Neuron (in vitro differentiated cells): ENCODE measurements around the gene TTI1.
"Not testable (repeated sequence)": the region's sequence is repeated elsewhere in the genome, so short reads cannot be mapped to it uniquely, and the experiment has no call there.

Source experiments
- H2AFZ ChIP-seq: one replicate; pipeline ENCODE4 v1.6.1; 2013; ENCODE audit warnings: low read depth, mild to moderate bottlenecking, inconsistent platforms, low read length, moderate library complexity
- H3K27me3 ChIP-seq: one replicate; pipeline ENCODE4 v1.6.1; 2013; ENCODE audit warnings: low read length; ENCODE audit not compliant: insufficient read depth
- H3K36me3 ChIP-seq: one replicate; pipeline ENCODE4 v1.6.1; 2013; ENCODE audit warnings: low read length; ENCODE audit not compliant: insufficient read depth
- H3K4me1 ChIP-seq: one replicate; pipeline ENCODE4 v1.6.1; 2013; ENCODE audit warnings: low read length; ENCODE audit not compliant: insufficient read depth
- H3K4me3 ChIP-seq: 2 replicates; pipeline ENCODE4 v1.5.1; 2013; ENCODE audit warnings: mild to moderate bottlenecking, low read length, moderate library complexity
- H3K9me3 ChIP-seq: one replicate; pipeline ENCODE4 v1.6.1; 2013; ENCODE audit warnings: low read length

TTI1 gene

DNA sequence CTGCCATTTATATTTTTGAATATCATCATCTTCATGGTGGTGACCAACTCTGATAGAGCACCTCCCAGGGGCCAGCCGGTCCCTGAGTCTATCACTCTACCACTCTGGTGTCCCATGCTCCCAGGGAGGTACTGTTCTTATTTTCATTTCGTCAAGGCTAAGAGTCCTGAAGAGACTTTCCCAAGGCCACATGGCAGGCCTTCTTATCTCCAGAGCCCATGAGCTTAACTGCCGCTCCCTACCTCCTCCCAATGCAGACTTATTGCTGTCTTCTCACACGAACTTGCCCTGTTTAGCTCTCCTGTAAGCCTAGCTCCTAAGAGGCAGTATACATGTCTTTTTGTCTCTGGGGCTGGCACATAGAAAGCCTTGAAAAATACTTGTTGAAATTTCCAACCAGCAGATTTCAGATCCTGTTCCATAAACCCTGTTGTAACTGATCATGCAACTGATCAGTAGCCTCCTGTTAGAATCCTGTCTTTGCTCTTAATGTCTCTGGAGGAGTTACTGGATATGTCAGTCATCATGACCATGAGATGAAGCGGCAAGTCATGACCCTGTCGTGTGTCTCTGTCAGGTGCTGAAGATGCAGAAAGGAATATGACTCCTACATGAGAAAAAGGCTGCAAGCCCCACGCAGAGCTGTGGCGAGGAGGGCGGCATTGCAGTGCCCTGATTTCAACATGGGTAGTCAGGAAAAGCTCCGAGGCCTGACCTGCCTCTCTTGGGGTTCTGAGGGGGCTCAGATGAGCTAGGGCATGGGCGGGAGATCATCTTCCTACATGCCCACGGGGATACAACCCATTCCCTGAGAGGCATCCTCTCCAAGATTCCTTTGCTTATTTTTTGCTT lies 60.0 kb downstream of the TTI1 start:
- Histone ChIP-seq H3K4me1 (peaks cover 27% of the 10 kb centered on the region), H3K4me3 (no peak overlapping the region), H3K27me3 (no peaks in the 10 kb centered on the region), H3K9me3 (peaks cover 2% of the 10 kb centered on the region), H3K36me3 (no peaks in the 10 kb centered on the region), H2AFZ (no peak overlapping the region)

DNA sequence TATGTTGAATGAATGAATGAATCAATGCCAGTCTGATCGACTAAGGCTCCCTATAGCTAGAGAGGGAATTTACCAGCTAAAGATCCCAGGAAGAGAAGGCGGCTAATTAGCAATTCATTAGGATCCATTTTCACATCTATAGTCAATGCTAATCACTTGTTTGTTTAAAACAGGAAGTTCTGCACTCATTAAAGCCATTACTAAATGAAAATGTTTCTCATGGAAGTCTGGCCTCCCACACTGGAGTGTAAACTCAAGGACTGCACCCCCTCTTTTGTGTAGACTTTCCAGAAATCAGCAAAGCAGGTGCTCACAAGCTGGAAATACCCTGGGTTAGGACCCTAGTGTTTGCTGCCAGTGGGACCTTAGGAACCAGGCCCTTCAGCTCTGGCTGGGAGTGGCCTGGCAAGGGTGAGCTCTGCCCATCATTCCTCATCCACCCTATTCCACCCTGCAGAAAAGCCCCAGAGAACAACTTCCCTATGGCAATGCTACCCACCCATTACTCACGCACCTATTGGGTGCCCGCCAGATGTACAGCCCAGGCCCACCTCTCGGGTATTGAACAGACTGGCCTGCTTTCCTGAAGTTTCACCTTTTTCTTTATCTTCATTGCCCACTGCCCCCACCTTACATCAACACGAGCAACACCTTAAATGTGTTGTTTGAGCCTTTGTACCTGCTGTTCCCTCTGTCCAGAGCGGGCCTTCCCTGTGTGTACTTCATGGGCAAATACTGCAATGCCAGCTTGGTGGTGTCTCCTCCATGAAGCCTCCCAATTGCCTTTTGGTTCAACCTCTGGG lies 60.8 kb downstream of the TTI1 start:
- Histone ChIP-seq H3K4me3 (no peak overlapping the region), H3K4me1 (peaks cover 20% of the 10 kb centered on the region), H2AFZ (no peak overlapping the region), H3K9me3 (peaks cover 2% of the 10 kb centered on the region), H3K27me3 (no peaks in the 10 kb centered on the region), H3K36me3 (no peaks in the 10 kb centered on the region)

DNA sequence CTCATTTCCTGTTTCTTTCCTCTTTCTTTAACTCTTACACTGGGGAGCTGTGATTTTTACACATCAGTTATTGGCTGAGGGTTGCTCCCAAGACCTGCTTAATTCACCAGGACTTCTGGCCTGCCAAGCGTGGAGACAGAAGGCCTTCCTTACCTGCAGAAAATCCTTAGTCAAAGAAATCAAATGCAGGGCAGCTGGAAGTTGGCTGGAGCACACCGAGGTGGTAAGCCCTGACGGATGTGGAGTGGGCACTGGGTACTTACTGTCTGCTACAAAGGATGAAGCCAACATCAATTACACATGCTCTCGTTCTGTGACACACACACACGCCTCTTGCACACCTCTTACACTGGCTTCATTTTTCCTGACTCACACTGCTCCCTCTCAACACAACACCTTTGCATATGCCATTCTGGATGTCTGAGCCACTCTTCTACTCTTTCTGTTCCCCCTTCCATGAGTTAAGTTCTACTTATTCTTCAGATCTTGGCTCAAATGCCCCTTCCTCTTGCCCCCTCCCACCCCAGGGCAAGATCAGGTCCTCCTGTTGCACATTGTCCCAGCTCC lies 61.6 kb downstream of the TTI1 start:
- H3K9me3 ChIP-seq: peaks cover 2% of the 10 kb centered on the region
- no peaks in the 10 kb centered on the region for H3K36me3 ChIP-seq
- no peaks in the 10 kb centered on the region for H3K27me3 ChIP-seq
- peaks cover 14% of the 10 kb centered on the region for H3K4me1 ChIP-seq
- H2AFZ ChIP-seq: no peak overlapping the region
- H3K4me3 ChIP-seq: no peak overlapping the region

DNA sequence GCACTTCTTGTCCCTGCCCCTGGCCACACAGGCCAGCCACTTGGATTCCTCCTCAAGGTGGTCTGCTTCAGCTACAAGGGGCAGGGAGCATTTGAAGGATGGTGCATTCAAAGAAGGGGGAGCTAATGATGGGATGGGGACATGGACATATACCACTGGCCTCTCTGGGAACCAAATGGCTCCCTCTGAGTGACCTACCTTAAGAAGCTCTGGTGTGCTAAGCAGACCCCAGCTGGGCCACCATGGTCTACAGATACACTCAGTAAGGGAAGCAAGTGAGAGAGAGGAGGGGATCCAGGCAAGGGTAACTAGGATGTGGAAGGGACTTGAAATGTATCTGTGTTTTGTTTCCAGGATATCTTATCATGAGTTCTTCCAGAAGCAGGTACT lies 62.4 kb downstream of the TTI1 start:
- no peaks in the 10 kb centered on the region for H3K27me3 ChIP-seq
- H3K4me3 ChIP-seq: no peak overlapping the region
- no peaks in the 10 kb centered on the region for H3K36me3 ChIP-seq
- H3K9me3 ChIP-seq: peaks cover 2% of the 10 kb centered on the region
- H2AFZ ChIP-seq: no peak overlapping the region
- peaks cover 12% of the 10 kb centered on the region for H3K4me1 ChIP-seq

DNA sequence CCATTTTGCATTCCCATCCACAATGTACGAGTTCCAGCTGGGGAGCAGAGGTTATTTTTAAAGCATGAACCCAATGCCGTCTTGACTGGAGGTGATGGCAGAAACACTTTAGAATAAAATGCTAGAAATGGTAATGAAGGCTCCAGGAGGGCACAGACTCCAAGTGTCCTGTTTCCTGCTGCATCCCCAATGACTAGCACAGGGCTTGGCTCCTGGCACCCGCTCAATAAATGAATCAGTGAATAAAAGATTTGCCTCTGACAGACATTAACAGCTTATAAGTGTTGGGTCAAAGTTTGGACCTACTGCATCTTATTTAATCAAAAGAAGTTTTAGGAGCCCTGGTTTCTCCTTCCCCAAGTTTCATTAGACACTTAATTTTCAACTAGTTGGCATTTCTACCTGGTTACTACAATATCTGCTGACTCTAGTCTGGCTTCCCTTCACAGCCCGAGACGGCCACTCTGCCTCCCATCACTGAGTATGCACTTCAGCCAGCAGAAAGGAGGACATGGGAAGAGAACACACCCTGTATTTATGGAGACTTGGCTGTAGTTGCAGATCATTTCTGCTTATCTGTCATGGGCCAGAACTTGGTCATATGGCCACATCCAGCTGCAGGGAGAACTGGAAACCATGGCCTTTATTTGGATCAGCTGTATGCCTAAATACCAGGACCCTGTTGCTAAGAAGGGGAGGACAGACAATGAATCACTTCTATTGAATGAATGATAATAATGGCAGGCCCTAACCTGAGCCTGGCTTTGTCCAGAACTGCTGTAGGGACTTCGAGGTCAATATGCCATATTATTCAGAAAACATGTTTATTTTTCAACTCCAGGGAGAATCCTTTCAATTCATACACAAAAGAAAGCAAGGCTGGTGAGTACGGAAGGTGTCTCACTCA lies 63.1 kb downstream of the TTI1 start:
- peaks cover 12% of the 10 kb centered on the region for H3K4me1 ChIP-seq
- no peaks in the 10 kb centered on the region for H3K27me3 ChIP-seq
- H3K36me3 ChIP-seq: no peaks in the 10 kb centered on the region
- H3K4me3 ChIP-seq: no peak overlapping the region
- H2AFZ ChIP-seq: no peak overlapping the region
- peaks cover 2% of the 10 kb centered on the region for H3K9me3 ChIP-seq

DNA sequence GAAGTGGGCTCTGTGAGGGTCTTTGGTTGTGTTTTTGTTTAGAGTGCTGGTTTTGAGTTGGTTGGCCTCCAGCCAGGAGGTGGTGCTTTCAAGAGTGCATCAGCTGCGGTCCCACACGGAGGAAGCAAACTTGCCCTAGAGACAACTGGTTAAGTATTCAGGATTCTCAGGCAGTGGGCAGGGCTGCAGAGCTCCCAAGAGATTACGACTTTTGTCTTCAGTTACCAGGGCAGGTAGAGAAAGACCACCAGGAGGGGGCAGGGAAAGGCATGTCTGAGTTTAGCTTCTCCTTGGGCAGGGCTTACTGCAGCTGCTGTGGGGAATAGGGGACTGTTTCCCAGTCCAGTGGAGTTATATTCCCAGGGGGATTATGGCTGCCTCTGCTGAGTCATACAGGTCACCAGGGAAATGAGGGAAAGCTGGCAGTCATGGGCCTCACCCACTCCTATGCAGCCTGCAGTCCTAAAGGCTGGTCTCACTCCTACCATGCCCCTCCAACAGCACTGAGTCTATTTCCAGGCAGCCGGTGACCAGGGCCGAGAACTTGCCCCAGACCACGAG lies 64.3 kb downstream of the TTI1 start:
- Histone ChIP-seq H3K4me1 (peaks cover 12% of the 10 kb centered on the region), H2AFZ (no peak overlapping the region), H3K36me3 (no peaks in the 10 kb centered on the region), H3K4me3 (no peak overlapping the region), H3K27me3 (no peaks in the 10 kb centered on the region), H3K9me3 (peaks cover 2% of the 10 kb centered on the region)

DNA sequence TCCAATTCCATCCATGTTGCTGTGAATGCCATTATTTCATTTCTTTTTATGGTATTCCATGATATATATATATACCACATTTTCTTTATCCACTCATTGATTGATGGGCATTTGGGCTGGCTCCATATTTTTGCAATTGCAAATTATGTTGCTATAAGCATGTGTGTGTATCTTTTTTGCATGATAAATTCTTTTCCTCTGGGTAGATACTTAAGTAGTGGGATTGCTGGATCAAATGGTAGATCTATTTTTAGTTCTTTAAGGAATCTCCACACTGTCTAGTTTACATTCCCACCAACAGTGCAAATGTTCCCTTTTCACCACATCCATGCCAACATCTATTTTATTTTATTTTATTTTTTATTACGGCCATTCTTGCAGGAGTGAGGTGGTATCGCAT lies 69.8 kb downstream of the TTI1 start:
- H3K4me1 ChIP-seq, H2AFZ ChIP-seq, H3K27me3 ChIP-seq, H3K9me3 ChIP-seq, H3K4me3 ChIP-seq, H3K36me3 ChIP-seq: not testable (repeated sequence)

DNA sequence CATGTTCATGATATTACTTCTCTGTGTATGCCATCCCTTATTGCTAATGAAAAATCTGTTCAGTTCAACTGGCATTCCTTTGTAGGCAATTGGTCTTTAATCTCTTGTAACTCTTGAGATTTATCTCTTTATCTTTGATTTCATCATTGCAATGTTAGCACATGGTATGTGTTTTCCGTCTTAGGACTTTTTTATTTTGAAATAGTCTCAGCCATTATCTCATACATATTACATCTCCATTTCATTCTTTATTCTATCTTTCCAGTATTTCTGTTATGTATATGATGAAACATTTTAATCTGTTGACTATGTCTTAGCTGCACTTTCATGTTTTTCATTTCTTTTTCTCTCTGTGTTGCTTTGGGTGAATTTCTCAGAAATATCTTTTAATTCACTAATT lies 72.2 kb downstream of the TTI1 start:
- Histone ChIP-seq H3K9me3 (no peaks in the 10 kb centered on the region), H3K27me3 (no peaks in the 10 kb centered on the region), H3K4me1 (peaks cover 4% of the 10 kb centered on the region), H2AFZ (no peak overlapping the region), H3K36me3 (no peaks in the 10 kb centered on the region), H3K4me3 (no peak overlapping the region)

DNA sequence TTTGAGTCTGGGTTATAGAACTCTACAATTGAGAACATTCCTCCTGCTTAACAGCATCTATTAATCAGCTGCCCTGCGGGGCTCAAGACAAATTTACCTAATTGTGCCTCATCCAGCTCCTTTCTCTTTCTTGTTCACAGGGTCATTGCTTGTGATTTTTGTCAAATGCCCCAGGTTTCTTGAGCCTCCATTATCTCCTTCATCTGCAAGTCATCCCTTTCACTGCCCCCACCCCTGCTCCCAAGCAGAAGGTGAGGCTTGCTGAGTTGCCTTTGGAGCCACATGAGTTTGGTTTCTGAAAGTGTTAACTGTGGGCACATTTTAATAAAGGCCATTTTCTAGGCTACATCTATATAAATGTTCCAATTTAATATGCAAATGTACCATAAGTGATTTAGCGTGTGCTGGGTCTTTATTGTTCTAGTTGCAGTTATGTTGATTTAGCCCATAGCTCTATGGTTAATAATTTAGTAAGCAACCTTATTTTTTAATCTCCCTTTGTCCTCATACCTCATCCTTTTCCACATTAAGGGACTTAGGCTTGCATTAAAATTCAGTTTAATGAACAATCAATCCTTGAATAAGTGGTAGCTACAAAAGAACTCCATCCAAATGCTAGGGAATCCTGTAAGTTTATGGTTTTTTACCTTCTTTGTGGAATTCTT lies 74.3 kb downstream of the TTI1 start:
- Histone ChIP-seq H3K27me3 (no peaks in the 10 kb centered on the region), H3K36me3 (no peaks in the 10 kb centered on the region), H3K4me3 (no peak overlapping the region), H2AFZ (no peak overlapping the region), H3K9me3 (no peaks in the 10 kb centered on the region), H3K4me1 (peaks cover 4% of the 10 kb centered on the region)

DNA sequence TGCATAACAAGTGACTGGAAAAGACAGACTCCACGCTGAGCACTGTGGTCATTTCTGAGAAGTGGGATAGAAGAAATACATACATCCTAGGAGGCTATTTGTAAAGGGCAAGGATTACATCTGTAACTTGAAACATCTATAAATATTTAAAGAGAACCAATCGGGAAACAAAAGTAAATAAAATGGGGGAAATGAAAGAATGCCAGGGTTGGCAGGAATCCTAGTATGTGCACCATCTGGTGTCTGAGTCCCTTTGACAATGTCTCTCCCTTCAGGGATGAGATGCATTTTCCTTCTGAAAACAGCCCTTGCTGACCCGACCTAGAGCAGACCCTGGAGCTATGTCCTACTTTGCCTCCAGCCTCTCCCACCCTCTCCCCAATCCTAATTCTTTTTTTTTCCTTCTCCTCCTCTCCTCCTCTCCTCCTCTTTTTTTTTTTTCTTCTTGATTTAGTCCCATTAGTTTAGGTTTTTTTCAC lies 77.1 kb downstream of the TTI1 start:
- H2AFZ ChIP-seq: no peak overlapping the region
- H3K36me3 ChIP-seq: no peaks in the 10 kb centered on the region
- H3K4me3 ChIP-seq: no peak overlapping the region
- no peaks in the 10 kb centered on the region for H3K27me3 ChIP-seq
- H3K4me1 ChIP-seq: peaks cover 4% of the 10 kb centered on the region
- H3K9me3 ChIP-seq: no peaks in the 10 kb centered on the region

DNA sequence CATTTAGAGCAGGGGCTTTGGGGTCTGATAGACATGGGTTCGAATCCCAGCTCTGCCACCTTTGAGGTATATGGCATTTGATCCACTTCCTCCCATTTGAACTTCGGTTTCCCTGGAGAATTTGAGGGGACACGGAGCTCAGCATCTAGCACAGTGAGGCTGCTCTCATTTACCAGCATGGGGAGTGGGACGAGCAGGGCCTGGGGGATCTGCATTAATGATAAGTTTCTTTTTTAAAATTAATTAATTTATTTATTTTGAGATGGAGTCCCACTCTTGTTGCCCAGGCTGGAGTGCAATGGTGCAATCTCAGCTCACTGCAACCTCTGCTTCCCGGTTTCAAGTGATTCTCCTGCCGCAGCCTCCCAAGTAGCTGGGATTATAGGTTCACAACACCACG lies 77.7 kb downstream of the TTI1 start:
- no peaks in the 10 kb centered on the region for H3K9me3 ChIP-seq
- H3K27me3 ChIP-seq: no peaks in the 10 kb centered on the region
- no peak overlapping the region for H2AFZ ChIP-seq
- H3K4me1 ChIP-seq: peaks cover 4% of the 10 kb centered on the region
- H3K4me3 ChIP-seq: no peak overlapping the region
- H3K36me3 ChIP-seq: no peaks in the 10 kb centered on the region

DNA sequence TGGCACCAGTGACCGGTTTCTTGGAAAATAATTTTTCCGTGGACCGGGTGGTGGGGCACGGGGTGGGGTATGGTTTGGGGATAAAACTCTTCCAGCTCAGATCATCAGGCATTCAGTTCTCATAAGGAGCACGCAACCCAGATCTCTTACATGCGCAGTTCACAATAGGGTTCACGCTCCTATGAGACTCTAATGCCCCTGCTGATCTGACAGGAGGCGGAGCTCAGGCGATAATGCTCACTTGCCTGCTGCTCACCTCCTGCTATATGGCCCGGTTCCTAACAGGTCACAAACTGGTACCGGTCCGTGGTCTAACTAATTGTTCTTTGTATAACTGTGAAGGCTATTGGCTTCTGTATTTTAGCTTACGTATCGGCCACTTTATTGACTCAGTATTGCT lies 78.6 kb downstream of the TTI1 start:
- Histone ChIP-seq H3K36me3 (no peaks in the 10 kb centered on the region), H3K4me1 (peaks cover 4% of the 10 kb centered on the region), H3K9me3 (no peaks in the 10 kb centered on the region), H2AFZ (no peak overlapping the region), H3K4me3 (no peak overlapping the region), H3K27me3 (no peaks in the 10 kb centered on the region)
